Cardiac muscle cell (in vitro differentiated cells and primary cell): ENCODE data around the gene KRTAP9-7. TPM values are rescaled to one million over a fixed set of nuclear protein-coding genes. Genes with fewer than 3 reads are reported as not detected.
"Not testable (repeated sequence)": the region's sequence is repeated elsewhere in the genome, so short reads cannot be mapped to it uniquely, and the experiment has no call there.

ENCODE experiments used
- DNase-seq, 2 donors: peaks; one replicate each; pipeline versions ENCODE4 v3.0.0 to v3.0.0-alpha.2; 2010 to 2017; ENCODE audit warnings: low read depth in 1 of 2, low spot score in 1 of 2
- H3K27ac ChIP-seq: fragments of 200-600 bp; sonication (generic); 2 replicates; pipeline ENCODE4 v1.5.1; 2016
- H3K27me3 ChIP-seq: fragments of 200-600 bp; sonication (generic); 2 replicates; pipeline ENCODE4 v1.6.0; 2016; ENCODE audit warnings: control low read depth
- H3K36me3 ChIP-seq: fragments of 200-600 bp; sonication (generic); 2 replicates; pipeline ENCODE4 v1.5.1; 2016; ENCODE audit warnings: control low read depth
- H3K4me1 ChIP-seq: fragments of 200-600 bp; sonication (generic); 2 replicates; pipeline ENCODE4 v1.8.1; 2017; ENCODE audit warnings: low read depth, mild to moderate bottlenecking, mixed run types
- H3K4me3 ChIP-seq: fragments of 200-600 bp; sonication (generic); 2 replicates; pipeline ENCODE4 v1.5.1; 2016; ENCODE audit warnings: mild to moderate bottlenecking
- H3K9me3 ChIP-seq: fragments of 200-600 bp; sonication (generic); 2 replicates; pipeline ENCODE4 v1.5.1; 2017; ENCODE audit warnings: low read depth, mild to moderate bottlenecking, control low read depth
- CTCF ChIP-seq: IDR thresholded peaks from 2 replicates; pipeline ENCODE4 v1.5.1; 2012; ENCODE audit warnings: low read depth, mild to moderate bottlenecking, low read length
- polyA plus RNA-seq: library from polyadenylated mRNA; unstranded; fragments of >200 nt; fragmentation: Nextera tagmentation; extraction: Ambion mirVana; gene quantifications from 2 replicates; pipeline ENCODE4 v1.2.1, GENCODE V29; 2016
- total RNA-seq: library from RNA; depleted of rRNA; stranded (reverse); fragments of >200 nt; gene quantifications from 2 replicates; pipeline ENCODE4 v1.2.3, GENCODE V29; 2016

Gene KRTAP9-7
- total and polyA plus RNA-seq, 2 experiments from 2014 or later: not detected

- not testable (repeated sequence) for H3K9me3 ChIP-seq, H3K36me3 ChIP-seq, H3K4me3 ChIP-seq, H3K4me1 ChIP-seq, H3K27ac ChIP-seq, DNase-seq
- peaks cover 54% of the 10 kb centered on the region for H3K27me3 ChIP-seq
Measured at GRCh38 chr17:41249637-41250240, 25.8 kb upstream of the KRTAP9-7 start, which contains the start of gene KRTAP9-4. Gene KRTAP9-4, plus strand, starts transcription at chr17:41249687. Its CDS starts 34 bp downstream, at chr17:41249721.

GRCh38 chr17:41251261-41251660 is 24.2 kb upstream of the KRTAP9-7 start:
- Histone ChIP-seq H3K9me3 (no peaks in the 10 kb centered on the region), H3K36me3 (no peaks in the 10 kb centered on the region), H3K27me3 (peaks cover 65% of the 10 kb centered on the region), H3K4me1 (no peaks in the 10 kb centered on the region), H3K4me3 (no peak overlapping the region), H3K27ac (no peak overlapping the region)
- no peak for DNase-seq
- TF ChIP-seq CTCF: no peak

GRCh38 chr17:41254861-41255260 is 20.6 kb upstream of the KRTAP9-7 start:
- no peak overlapping the region for H3K27ac ChIP-seq
- no peak overlapping the region for H3K4me3 ChIP-seq
- TF ChIP-seq CTCF: no peak
- H3K4me1 ChIP-seq: no peaks in the 10 kb centered on the region
- H3K36me3 ChIP-seq: no peaks in the 10 kb centered on the region
- peaks cover 67% of the 10 kb centered on the region for H3K27me3 ChIP-seq
- DNase-seq: no peak
- H3K9me3 ChIP-seq: no peaks in the 10 kb centered on the region

- H3K4me3 ChIP-seq, H3K4me1 ChIP-seq, DNase-seq, H3K36me3 ChIP-seq, H3K9me3 ChIP-seq, H3K27ac ChIP-seq: not testable (repeated sequence)
- peaks cover 64% of the 10 kb centered on the region for H3K27me3 ChIP-seq
Measured at GRCh38 chr17:41255381-41256290, 19.9 kb upstream of the KRTAP9-7 start, which contains the start of gene KRTAP9-9. Gene KRTAP9-9, plus strand, starts transcription at chr17:41255384.

GRCh38 chr17:41256291-41256685 is 19.2 kb upstream of the KRTAP9-7 start:
- H3K27ac ChIP-seq: no peak overlapping the region
- H3K4me1 ChIP-seq: no peaks in the 10 kb centered on the region
- DNase-seq: no peak
- TF ChIP-seq CTCF: no peak
- peaks cover 59% of the 10 kb centered on the region for H3K27me3 ChIP-seq
- H3K9me3 ChIP-seq: no peaks in the 10 kb centered on the region
- no peaks in the 10 kb centered on the region for H3K36me3 ChIP-seq
- no peak overlapping the region for H3K4me3 ChIP-seq

- no peak overlapping the region for H3K27ac ChIP-seq
- no peak overlapping the region for H3K4me3 ChIP-seq
- H3K36me3 ChIP-seq: no peaks in the 10 kb centered on the region
- H3K27me3 ChIP-seq: peaks cover 47% of the 10 kb centered on the region
- DNase-seq: no peak
- H3K4me1 ChIP-seq: no peaks in the 10 kb centered on the region
- H3K9me3 ChIP-seq: no peaks in the 10 kb centered on the region
- TF ChIP-seq CTCF: no peak
Measured at GRCh38 chr17:41258406-41258805, 17.1 kb upstream of the KRTAP9-7 start.
